Skin epidermis (tissue), 12 donors: Measurements from ENCODE around the gene TRIM47.

Experiments
- H3K27ac ChIP-seq, 21 experiments: fragments of 200-600 bp; sonication (generic) in 11 of 21; one replicate each; pipeline ENCODE4 v1.5.0; 2020; ENCODE audit warnings: mild to moderate bottlenecking in 3 of 21, inconsistent platforms in 2 of 21, moderate library complexity in 2 of 21
- H3K4me3 ChIP-seq, 7 experiments: fragments of 200-600 bp; sonication (generic) in 2 of 7; one replicate each; pipeline ENCODE4 v1.5.0; 2020; ENCODE audit warnings: inconsistent platforms in 2 of 7, mild to moderate bottlenecking in 2 of 7, moderate library complexity in 1 of 7

The TRIM47 gene

GRCh38 chr17:75878174-75878998 is at the start of gene TRIM47:
TRIM47 (minus strand) TSS chr17:75878581; CDS start chr17:75878548, 33 bp downstream.
- Histone ChIP-seq H3K27ac (peak within 1 kb of the TSS; percentile 73 to 99 (median 94)), H3K4me3 (peak within 1 kb of the TSS; percentile 52 to 82 (median 69))

GRCh38 chr17:75927286-75927922 is 49.0 kb upstream of the TRIM47 start:
- Histone ChIP-seq H3K4me3 (no peak overlapping the region), H3K27ac (peak overlapping the region in 8 of 21 experiments; percentile 9 to 79 (median 42))

- H3K27ac ChIP-seq: peak overlapping the region in 13 of 21 experiments; percentile 0 to 79 (median 43)
- H3K4me3 ChIP-seq: peak overlapping the region in 1 of 7 experiments; percentile 11
These were observed 48.1 kb upstream of the TRIM47 start for GRCh38 chr17:75926456-75926855.

GRCh38 chr17:75925912-75926311 is 47.5 kb upstream of the TRIM47 start:
- Histone ChIP-seq H3K4me3 (peak overlapping the region in 1 of 7 experiments; percentile 11), H3K27ac (peak overlapping the region in 3 of 21 experiments; percentile 14 to 79 (median 46))

- Histone ChIP-seq H3K27ac (no peak overlapping the region), H3K4me3 (no peak overlapping the region)
These were observed 46.7 kb upstream of the TRIM47 start for GRCh38 chr17:75925103-75925502.

GRCh38 chr17:75922963-75923874 is 44.8 kb upstream of the TRIM47 start:
- peak overlapping the region in 1 of 21 experiments; percentile 7 for H3K27ac ChIP-seq
- no peak overlapping the region for H3K4me3 ChIP-seq

GRCh38 chr17:75922173-75922961 is 44.0 kb upstream of the TRIM47 start:
- Histone ChIP-seq H3K27ac (peak overlapping the region in 1 of 21 experiments; percentile 7), H3K4me3 (no peak overlapping the region)

- Histone ChIP-seq H3K27ac (no peak overlapping the region), H3K4me3 (no peak overlapping the region)
These were observed 43.2 kb upstream of the TRIM47 start for GRCh38 chr17:75921596-75921995.

GRCh38 chr17:75920045-75920560 is 41.7 kb upstream of the TRIM47 start:
- no peak overlapping the region for H3K4me3 ChIP-seq
- H3K27ac ChIP-seq: no peak overlapping the region

- Histone ChIP-seq H3K27ac (no peak overlapping the region), H3K4me3 (no peak overlapping the region)
These were observed 41.2 kb upstream of the TRIM47 start for GRCh38 chr17:75919611-75920010.

- no peak overlapping the region for H3K27ac ChIP-seq
- H3K4me3 ChIP-seq: no peak overlapping the region
These were observed 39.6 kb upstream of the TRIM47 start for GRCh38 chr17:75917917-75918445.

GRCh38 chr17:75917141-75917916 is 38.9 kb upstream of the TRIM47 start:
- Histone ChIP-seq H3K27ac (no peak overlapping the region), H3K4me3 (no peak overlapping the region)

- no peak overlapping the region for H3K4me3 ChIP-seq
- H3K27ac ChIP-seq: no peak overlapping the region
These were observed 36.9 kb upstream of the TRIM47 start for GRCh38 chr17:75915268-75915667.

- Histone ChIP-seq H3K27ac (no peak overlapping the region), H3K4me3 (no peak overlapping the region)
These were observed 36.4 kb upstream of the TRIM47 start for GRCh38 chr17:75914643-75915267.

GRCh38 chr17:75913537-75914210 is 35.3 kb upstream of the TRIM47 start:
- H3K27ac ChIP-seq: no peak overlapping the region

GRCh38 chr17:75910699-75911098 is 32.3 kb upstream of the TRIM47 start:
- Histone ChIP-seq H3K4me3 (no peak overlapping the region), H3K27ac (peak overlapping the region in 3 of 21 experiments; percentile 16 to 66 (median 28))

More at GRCh38 chr17:75913537-75914210, 35.3 kb upstream of the TRIM47 start:
- no peak overlapping the region for H3K4me3 ChIP-seq

GRCh38 chr17:75909812-75910274 is 31.5 kb upstream of the TRIM47 start:
- H3K27ac ChIP-seq: peak overlapping the region in 10 of 21 experiments; percentile 16 to 69 (median 55)
- no peak overlapping the region for H3K4me3 ChIP-seq
